ENCODE results near the gene AKAP13. TPM values are rescaled to one million over a fixed set of nuclear protein-coding genes. Genes with fewer than 3 reads are reported as not detected.

The AKAP13 gene
- total RNA-seq, 1 donor from 2014 or later = 41.1 TPM

DNA sequence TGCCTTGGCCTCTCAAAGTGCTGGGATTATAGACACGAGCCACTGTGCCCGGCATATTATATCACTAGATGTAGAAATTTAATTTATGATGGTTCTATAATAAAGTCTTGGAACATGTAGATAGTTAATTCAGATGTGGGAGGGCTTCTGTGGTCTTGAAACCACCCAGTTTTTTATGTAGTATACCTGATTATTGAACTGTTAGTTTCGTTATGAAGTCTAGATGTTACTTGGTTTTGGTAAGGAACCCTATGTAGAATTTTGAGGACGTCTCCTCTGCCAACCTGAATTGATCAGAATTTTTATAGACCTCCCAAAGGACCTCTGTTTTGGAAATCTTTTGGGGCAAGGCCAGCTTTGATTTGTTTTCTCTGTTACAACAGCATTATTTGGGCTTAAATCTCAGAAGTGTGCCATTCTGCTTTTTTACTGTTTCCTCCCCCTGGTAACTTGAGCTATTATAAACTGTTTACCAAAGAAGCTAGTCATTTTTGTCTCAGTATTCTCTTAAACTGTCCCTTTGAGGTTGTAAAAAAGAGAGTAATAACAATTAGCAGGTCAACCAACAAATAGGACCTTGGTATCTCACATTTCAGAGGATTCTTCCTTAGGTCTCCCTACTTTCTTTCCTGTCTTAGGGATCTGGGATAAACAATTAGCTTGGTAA is 20.8 kb downstream of the AKAP13 start:
- Histone ChIP-seq H3K4me3 (ENCODE audit: low read depth, low read length) (no peak overlapping the region), H3K27me3 (ENCODE audit: control insufficient read depth, insufficient read depth, low read length) (no peaks in the 10 kb centered on the region), H3K36me3 (ENCODE audit: control insufficient read depth, insufficient read depth, low read length) (no peaks in the 10 kb centered on the region)
- FAIRE-seq (no peak), DNase-seq (ENCODE audit: low read depth) (no peak)
- TF ChIP-seq, protein P1, sequence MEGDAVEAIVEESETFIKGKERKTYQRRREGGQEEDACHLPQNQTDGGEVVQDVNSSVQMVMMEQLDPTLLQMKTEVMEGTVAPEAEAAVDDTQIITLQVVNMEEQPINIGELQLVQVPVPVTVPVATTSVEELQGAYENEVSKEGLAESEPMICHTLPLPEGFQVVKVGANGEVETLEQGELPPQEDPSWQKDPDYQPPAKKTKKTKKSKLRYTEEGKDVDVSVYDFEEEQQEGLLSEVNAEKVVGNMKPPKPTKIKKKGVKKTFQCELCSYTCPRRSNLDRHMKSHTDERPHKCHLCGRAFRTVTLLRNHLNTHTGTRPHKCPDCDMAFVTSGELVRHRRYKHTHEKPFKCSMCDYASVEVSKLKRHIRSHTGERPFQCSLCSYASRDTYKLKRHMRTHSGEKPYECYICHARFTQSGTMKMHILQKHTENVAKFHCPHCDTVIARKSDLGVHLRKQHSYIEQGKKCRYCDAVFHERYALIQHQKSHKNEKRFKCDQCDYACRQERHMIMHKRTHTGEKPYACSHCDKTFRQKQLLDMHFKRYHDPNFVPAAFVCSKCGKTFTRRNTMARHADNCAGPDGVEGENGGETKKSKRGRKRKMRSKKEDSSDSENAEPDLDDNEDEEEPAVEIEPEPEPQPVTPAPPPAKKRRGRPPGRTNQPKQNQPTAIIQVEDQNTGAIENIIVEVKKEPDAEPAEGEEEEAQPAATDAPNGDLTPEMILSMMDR (IDR thresholded peaks at IDR 0.05; ENCODE audit: insufficient read depth, low read length, severe bottlenecking) = no peak

DNA sequence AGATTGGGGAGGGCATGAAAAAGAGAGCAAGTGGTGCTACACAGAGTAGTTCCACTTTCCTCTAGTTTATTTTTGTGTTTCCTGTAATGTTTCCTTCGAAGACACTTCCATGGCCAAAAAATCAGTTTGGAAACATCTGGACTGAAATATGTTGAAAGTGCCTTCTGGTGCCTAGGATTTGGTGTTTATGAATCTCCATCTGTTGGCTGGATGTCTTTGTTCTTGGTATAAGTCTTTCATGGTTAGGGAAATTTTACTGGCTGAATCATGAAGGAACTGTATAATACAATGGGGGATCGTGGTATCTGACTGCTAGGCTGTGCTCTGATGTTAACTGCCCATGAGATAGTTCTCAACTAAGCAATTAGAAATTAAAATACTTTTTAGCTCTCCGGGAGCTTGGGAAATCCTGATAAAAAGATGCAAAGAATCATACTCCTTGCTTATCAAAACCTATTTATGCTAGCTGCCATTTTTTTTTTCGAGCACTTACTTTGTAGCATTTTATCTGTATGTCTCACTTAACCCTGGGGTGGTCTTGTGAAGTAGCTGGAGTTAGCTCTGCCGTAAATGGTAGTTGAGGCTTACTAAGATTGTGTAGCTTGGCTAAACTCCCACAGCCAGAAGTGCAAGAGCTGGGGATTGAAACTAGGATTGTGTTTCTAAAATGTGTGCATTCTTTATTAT is 21.9 kb downstream of the AKAP13 start:
- H3K27me3 ChIP-seq (ENCODE audit: control insufficient read depth, insufficient read depth, low read length) = no peaks in the 10 kb centered on the region
- DNase-seq (ENCODE audit: low read depth) = no peak
- no peak for FAIRE-seq
- no peaks in the 10 kb centered on the region for H3K36me3 ChIP-seq (ENCODE audit: control insufficient read depth, insufficient read depth, low read length)
- no peak overlapping the region for H3K4me3 ChIP-seq (ENCODE audit: low read depth, low read length)
- TF ChIP-seq, protein P1 (IDR thresholded peaks at IDR 0.05; ENCODE audit: insufficient read depth, low read length, severe bottlenecking) = no peak

DNA sequence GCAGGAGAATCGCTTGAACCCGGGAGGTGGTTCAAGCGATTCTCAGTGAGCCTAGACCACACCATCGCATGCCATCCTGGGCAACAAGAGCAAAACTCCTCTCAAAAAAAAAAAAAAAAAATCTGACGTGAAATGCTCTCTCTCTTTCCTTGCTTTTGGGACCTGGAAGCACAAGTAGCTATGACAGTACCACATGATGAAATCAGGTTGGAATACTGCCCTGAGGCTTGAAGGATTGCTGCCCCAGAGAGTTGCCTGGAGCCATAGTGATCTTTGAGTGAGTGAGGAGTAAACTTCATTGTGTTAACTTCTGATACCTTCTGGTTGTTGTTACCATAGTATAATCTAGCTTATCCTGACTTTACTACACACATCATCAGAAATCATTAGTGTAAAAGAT is 23.3 kb downstream of the AKAP13 start:
- DNase-seq (ENCODE audit: low read depth) (peak; percentile 39), FAIRE-seq (no peak)
- Histone ChIP-seq H3K27me3 (ENCODE audit: control insufficient read depth, insufficient read depth, low read length) (no peaks in the 10 kb centered on the region), H3K36me3 (ENCODE audit: control insufficient read depth, insufficient read depth, low read length) (no peaks in the 10 kb centered on the region), H3K4me3 (ENCODE audit: low read depth, low read length) (no peak overlapping the region)
- TF ChIP-seq, protein P1 (IDR thresholded peaks at IDR 0.05; ENCODE audit: insufficient read depth, low read length, severe bottlenecking) = no peak

DNA sequence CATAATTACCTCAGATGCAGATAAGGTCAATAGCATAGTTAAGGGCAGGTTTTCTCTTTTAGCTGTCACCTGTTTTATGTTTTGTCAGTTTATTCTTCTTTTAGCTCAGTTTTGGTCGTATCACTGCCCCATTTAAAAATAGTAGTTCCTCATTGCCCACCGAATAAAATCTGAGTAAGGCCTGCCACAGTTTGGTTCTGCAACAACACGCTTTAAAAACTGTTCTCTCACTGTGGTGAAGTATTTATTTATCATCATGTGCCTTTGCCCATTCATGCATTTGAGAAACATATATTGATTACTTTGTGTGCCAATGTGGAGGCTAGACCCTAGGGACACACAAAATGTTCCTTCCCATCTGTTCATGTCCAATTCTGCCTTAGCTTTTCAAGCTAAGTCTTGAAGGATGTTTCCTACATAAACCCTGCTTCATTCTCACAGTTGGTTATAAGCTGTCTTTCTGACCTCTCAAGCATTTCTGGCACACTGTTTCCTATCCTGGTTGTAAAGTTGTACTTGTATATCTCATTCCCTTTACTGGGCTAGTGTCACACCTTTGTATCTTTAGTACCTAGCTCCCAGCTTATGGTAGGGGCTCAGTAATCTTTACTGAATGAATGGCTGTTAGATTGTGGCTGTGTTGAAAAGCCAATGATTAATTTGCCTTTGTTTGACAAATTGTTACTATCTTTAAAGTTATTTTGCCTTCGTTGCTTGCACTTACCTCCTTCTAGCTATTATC is 23.9 kb downstream of the AKAP13 start:
- TF ChIP-seq, protein P1 (IDR thresholded peaks at IDR 0.05; ENCODE audit: insufficient read depth, low read length, severe bottlenecking) = no peak

DNA sequence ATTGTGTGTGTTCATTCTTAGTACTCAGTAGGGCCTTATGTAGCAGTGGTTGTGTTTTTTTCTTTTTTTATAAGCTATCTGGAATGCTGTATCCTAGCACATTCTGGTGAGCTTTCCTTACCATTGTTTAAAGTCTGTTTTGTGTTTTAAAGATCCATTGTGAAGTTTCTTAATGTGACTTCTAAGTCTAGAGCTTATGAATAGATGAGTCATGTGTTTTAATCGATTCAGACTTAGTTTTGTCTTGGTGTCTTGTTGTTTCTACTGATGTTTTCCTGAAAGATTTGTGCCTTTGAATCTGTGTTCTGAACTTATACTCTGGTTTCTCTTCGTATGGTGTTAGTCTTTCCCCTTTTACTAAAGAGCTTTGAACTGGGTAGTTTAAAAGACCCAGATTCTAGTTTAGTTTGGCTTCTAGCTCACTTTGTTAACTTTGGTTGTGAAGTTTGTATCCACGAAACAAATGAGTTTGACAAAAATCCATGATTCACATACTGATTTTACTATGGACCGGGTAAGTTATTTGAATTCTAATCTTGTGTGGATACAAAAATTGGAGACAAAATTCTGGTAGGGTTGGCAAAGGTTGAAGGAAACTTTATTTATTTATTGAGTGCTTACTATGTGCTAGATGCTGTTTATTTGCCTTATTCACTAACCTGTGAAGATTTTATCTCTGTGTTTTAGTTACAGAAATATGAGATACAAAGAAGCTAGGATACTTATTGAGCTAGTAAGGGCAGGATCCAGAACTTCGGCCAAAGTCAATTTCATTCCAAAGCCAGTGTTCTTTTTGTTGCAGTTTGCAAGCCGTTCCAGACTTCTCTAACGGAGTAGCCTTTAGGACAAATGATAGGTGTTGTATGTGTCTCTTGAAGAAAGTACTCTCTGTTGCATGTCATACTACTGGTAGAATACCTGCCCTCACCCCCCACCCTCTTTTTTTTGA is 24.8 kb downstream of the AKAP13 start:
- no peak for FAIRE-seq
- Histone ChIP-seq H3K4me3 (ENCODE audit: low read depth, low read length) (no peak overlapping the region), H3K36me3 (ENCODE audit: control insufficient read depth, insufficient read depth, low read length) (no peaks in the 10 kb centered on the region), H3K27me3 (ENCODE audit: control insufficient read depth, insufficient read depth, low read length) (no peaks in the 10 kb centered on the region)
- TF ChIP-seq, protein P1 (IDR thresholded peaks at IDR 0.05; ENCODE audit: insufficient read depth, low read length, severe bottlenecking) = no peak
- no peak for DNase-seq (ENCODE audit: low read depth)

More for the DNA sequence above, 23.9 kb downstream of the AKAP13 start:
- H3K4me3 ChIP-seq (ENCODE audit: low read depth, low read length) = no peak overlapping the region
- no peaks in the 10 kb centered on the region for H3K27me3 ChIP-seq (ENCODE audit: control insufficient read depth, insufficient read depth, low read length)
- DNase-seq (ENCODE audit: low read depth) = no peak
- no peak for FAIRE-seq
- H3K36me3 ChIP-seq (ENCODE audit: control insufficient read depth, insufficient read depth, low read length) = no peaks in the 10 kb centered on the region
